Activated CD4-positive, alpha-beta T cell treated with anti-CD3 and anti-CD28 coated beads for 36 hours (primary cell): ENCODE results near the gene BUB3. TPM values are rescaled to one million over a fixed set of nuclear protein-coding genes. Genes with fewer than 3 reads are reported as not detected.
A peak's percentile ranks its signal among the peaks of the same experiment; 100 is the strongest.

Experiments
- ATAC-seq: fragments of 200-7000 bp; cut with Tn5 transposase; one replicate; pipeline ENCODE4 v1.10.0; 2021; ENCODE audit warnings: mild to moderate bottlenecking, moderate library complexity
- CTCF ChIA-PET: fragments of 350-600 bp; sonication (Branson Sonifier 250); formaldehyde crosslinking; loops from one replicate; lab custom pipeline; 2021; ENCODE audit warnings: antibody characterized with exemption; lab: Charles Lee
- POLR2A ChIA-PET: fragments of 350-600 bp; sonication (Branson Sonifier 250); formaldehyde crosslinking; loops from one replicate; lab custom pipeline; 2021; ENCODE audit warnings: antibody characterized with exemption, inconsistent platforms; lab: Charles Lee
- DNase-seq: peaks from one replicate; pipeline ENCODE4 v3.0.0-alpha.2; 2020
- H3K27ac Mint-ChIP-seq: one replicate; pipeline ENCODE4 v1.8.0; 2021; ENCODE audit warnings: mixed read lengths
- H3K27me3 Mint-ChIP-seq: one replicate; pipeline ENCODE4 v1.8.0; 2021; ENCODE audit warnings: mixed read lengths
- H3K36me3 Mint-ChIP-seq: one replicate; pipeline ENCODE4 v1.8.0; 2021; ENCODE audit warnings: low read depth, mixed read lengths
- H3K4me1 Mint-ChIP-seq: one replicate; pipeline ENCODE4 v1.8.0; 2021; ENCODE audit warnings: mixed read lengths
- H3K4me3 Mint-ChIP-seq: one replicate; pipeline ENCODE4 v1.8.0; 2021; ENCODE audit warnings: mild to moderate bottlenecking, moderate library complexity, mixed read lengths
- H3K9me3 Mint-ChIP-seq: one replicate; pipeline ENCODE4 v1.8.0; 2021; ENCODE audit warnings: low read depth, mixed read lengths
- intact Hi-C, 2 experiments: fragments of 100-400 bp; cut with DNase I in 1 of 2; cut with micrococcal nuclease in 1 of 2; formaldehyde crosslinking; loops; one replicate each; pipeline versions ENCODE4 v1.14.2 to v1.15.1; 2022 to 2024; cut with DNase I, micrococcal nuclease
- total RNA-seq, 2 experiments: library from RNA; stranded (reverse); gene quantifications; one replicate each; pipeline ENCODE4 v1.2.3, GENCODE V29; 2021

Gene BUB3
- total RNA-seq, 2 experiments from 2014 or later = 230 to 242 TPM

- no peaks in the 10 kb centered on the region for H3K9me3 Mint-ChIP-seq
- POLR2A ChIA-PET = no interaction called here
- DNase-seq = no peak
Measured at GRCh38 chr10:123141791-123142700, 12.2 kb upstream of the BUB3 start.

DNA sequence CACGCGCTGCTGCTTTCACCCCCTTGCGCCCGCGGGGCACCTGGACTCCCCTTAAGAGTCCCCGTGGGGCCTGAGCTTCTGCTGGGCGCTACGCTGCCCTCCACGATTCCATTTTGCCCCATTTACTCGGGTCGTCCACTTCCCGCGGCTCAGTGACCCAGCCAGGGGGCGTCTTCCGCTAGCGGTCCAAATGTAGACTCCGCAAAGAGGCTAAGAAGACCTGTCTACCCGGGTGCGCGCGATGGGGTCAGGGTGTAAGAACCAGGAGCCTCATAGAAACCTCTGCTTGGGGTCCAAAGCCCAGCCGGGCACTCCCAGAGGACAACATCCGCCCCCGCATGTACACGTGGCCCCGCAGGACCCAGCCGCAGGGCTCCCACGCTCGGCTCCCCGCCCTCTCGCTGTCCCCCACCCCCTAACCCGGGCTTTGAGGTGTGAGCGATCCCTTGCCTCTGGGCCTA lies 11.5 kb upstream of the BUB3 start:
- POLR2A ChIA-PET = no interaction called here
- peak overlapping the region; percentile 9 for H3K4me3 Mint-ChIP-seq
- peak; percentile 25 for DNase-seq

More at GRCh38 chr10:123141791-123142700, 12.2 kb upstream of the BUB3 start:
- H3K4me1 Mint-ChIP-seq = peaks cover 52% of the 10 kb centered on the region
- H3K36me3 Mint-ChIP-seq = no peaks in the 10 kb centered on the region
- intact Hi-C loops = loop anchor here (2.0 to 10.0 kb wide), 2 partner anchors 239 to 1303 kb away; no protein-coding TSS in a partner anchor
- H3K27ac Mint-ChIP-seq = no peak overlapping the region
- peaks cover 87% of the 10 kb centered on the region for H3K27me3 Mint-ChIP-seq
- ATAC-seq = no peak
- CTCF ChIA-PET = interaction anchor here (0.6 to 1.8 kb wide), 3 partner anchors 12 to 447 kb away, joined by 3 to 7 read pairs (median 4); partner anchors contain the start of gene BUB3
- no peak overlapping the region for H3K4me3 Mint-ChIP-seq

GRCh38 chr10:123143162-123143824 lies 10.9 kb upstream of the BUB3 start:
- H3K9me3 Mint-ChIP-seq = no peaks in the 10 kb centered on the region
- H3K27me3 Mint-ChIP-seq = peaks cover 83% of the 10 kb centered on the region
- H3K36me3 Mint-ChIP-seq = no peaks in the 10 kb centered on the region
- no peak for ATAC-seq
- intact Hi-C loops = loop anchor here in 1 of 2 experiments (10.0 kb wide), 1 partner anchor 1302 kb away; no protein-coding TSS in a partner anchor
- peaks cover 55% of the 10 kb centered on the region for H3K4me1 Mint-ChIP-seq
- peak; percentile 25 for DNase-seq
- no peak overlapping the region for H3K27ac Mint-ChIP-seq
- peak overlapping the region; percentile 9 for H3K4me3 Mint-ChIP-seq
- POLR2A ChIA-PET = no interaction called here
- CTCF ChIA-PET = interaction anchor here (0.9 kb wide), 1 partner anchor 10 kb away, joined by 3 read pairs; no protein-coding TSS in a partner anchor

More for the DNA sequence above, 11.5 kb upstream of the BUB3 start:
- Mint-ChIP-seq H3K9me3 (no peaks in the 10 kb centered on the region), H3K27ac (no peak overlapping the region), H3K36me3 (no peaks in the 10 kb centered on the region), H3K27me3 (peaks cover 88% of the 10 kb centered on the region), H3K4me1 (peaks cover 55% of the 10 kb centered on the region)
- ATAC-seq = no peak
- CTCF ChIA-PET = no interaction called here
- intact Hi-C loops = loop anchor here in 1 of 2 experiments (10.0 kb wide), 1 partner anchor 1302 kb away; no protein-coding TSS in a partner anchor

- peaks cover 80% of the 10 kb centered on the region for H3K27me3 Mint-ChIP-seq
- DNase-seq (no peak), ATAC-seq (no peak)
- no peak overlapping the region for H3K27ac Mint-ChIP-seq
- intact Hi-C loops = loop anchor here in 1 of 2 experiments (10.0 kb wide), 1 partner anchor 1301 kb away; no protein-coding TSS in a partner anchor
- H3K36me3 Mint-ChIP-seq = no peaks in the 10 kb centered on the region
- peaks cover 56% of the 10 kb centered on the region for H3K4me1 Mint-ChIP-seq
- no peak overlapping the region for H3K4me3 Mint-ChIP-seq
- ChIA-PET POLR2A (no interaction called here), CTCF (interaction anchor here (0.9 kb wide), 1 partner anchor 11 kb away, joined by 3 read pairs; no protein-coding TSS in a partner anchor)
- H3K9me3 Mint-ChIP-seq = no peaks in the 10 kb centered on the region
Measured at GRCh38 chr10:123143825-123144168, 10.4 kb upstream of the BUB3 start.

DNA sequence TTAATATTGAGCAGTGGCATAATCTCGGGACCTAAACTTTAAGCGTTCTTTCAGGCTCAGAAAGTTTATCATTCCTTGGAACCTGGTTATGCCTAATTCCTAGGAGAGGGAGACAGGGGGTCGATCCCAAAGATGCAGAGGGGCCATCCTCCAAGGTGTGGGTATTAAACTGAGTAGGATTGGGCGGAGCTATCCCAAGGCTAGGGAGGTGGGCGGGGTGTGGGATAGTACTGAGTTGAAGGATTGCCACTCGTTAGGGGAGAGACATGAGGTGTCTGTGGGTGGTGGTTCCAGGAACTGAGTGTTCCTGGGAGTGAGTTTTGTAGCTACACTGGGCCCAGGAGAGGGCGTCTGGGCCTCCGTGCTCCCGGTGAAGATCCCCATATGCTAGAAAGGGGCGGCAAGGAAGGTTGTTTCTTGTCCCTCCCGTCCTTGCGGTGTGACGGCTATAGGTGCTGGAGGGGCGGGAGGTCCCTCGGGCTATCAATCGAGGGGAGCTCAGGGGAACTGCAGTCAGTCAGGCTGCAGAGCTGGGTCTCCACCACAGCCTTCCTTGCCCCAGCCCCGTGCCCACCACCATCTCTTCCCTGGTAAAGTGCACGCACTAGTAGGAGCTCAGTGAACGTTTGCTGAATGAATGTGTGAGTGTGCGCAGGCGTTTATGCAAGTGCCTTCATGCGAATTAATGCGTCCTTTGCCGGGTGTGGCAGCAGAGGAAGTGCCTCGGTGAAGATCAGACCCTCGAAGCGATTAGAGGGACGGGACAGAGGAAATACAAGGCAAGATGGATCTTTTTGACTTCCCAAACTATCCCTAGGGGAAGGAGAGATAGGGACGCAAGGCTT lies 9.3 kb upstream of the BUB3 start:
- no peaks in the 10 kb centered on the region for H3K9me3 Mint-ChIP-seq
- ATAC-seq = no peak
- H3K4me1 Mint-ChIP-seq = peaks cover 57% of the 10 kb centered on the region
- no peak overlapping the region for H3K27ac Mint-ChIP-seq
- peak; percentile 43 for DNase-seq
- intact Hi-C loops = loop anchor here in 1 of 2 experiments (10.0 kb wide), 1 partner anchor 1300 kb away; no protein-coding TSS in a partner anchor
- H3K4me3 Mint-ChIP-seq = no peak overlapping the region
- peaks cover 73% of the 10 kb centered on the region for H3K27me3 Mint-ChIP-seq
- H3K36me3 Mint-ChIP-seq = no peaks in the 10 kb centered on the region
- ChIA-PET POLR2A (interaction anchor here (0.7 to 1.4 kb wide), 2 partner anchors 9 to 11 kb away, joined by 4 read pairs; partner anchors contain the start of gene BUB3), CTCF (interaction anchor here (0.6 to 2.5 kb wide), 6 partner anchors 8 to 276 kb away, joined by 3 to 10 read pairs (median 3); partner anchors contain the start of gene BUB3)

- Mint-ChIP-seq H3K4me1 (peaks cover 57% of the 10 kb centered on the region), H3K4me3 (peak overlapping the region; percentile 14), H3K27me3 (peaks cover 72% of the 10 kb centered on the region), H3K27ac (no peak overlapping the region), H3K9me3 (no peaks in the 10 kb centered on the region), H3K36me3 (peaks cover 2% of the 10 kb centered on the region)
- ChIA-PET POLR2A (interaction anchor here (0.7 to 1.4 kb wide), 2 partner anchors 9 to 11 kb away, joined by 4 read pairs; partner anchors contain the start of gene BUB3), CTCF (interaction anchor here (0.7 to 2.5 kb wide), 4 partner anchors 8 to 164 kb away, joined by 3 to 10 read pairs (median 5); partner anchors contain the start of gene BUB3)
- no peak for ATAC-seq
- intact Hi-C loops = loop anchor here in 1 of 2 experiments (1.0 to 10.0 kb wide), 2 partner anchors 8 to 1299 kb away; no protein-coding TSS in a partner anchor
- DNase-seq = no peak
Measured at GRCh38 chr10:123145542-123146012, 8.6 kb upstream of the BUB3 start.

- H3K4me3 Mint-ChIP-seq = peak overlapping the region; percentile 14
- H3K27ac Mint-ChIP-seq = no peak overlapping the region
- intact Hi-C loops = loop anchor here in 1 of 2 experiments (1.0 to 10.0 kb wide), 2 partner anchors 9 to 1299 kb away; no protein-coding TSS in a partner anchor
- DNase-seq (no peak), ATAC-seq (no peak)
- ChIA-PET POLR2A (interaction anchor here (1.4 kb wide), 1 partner anchor 8 kb away, joined by 4 read pairs; the partner anchor contains the start of gene BUB3), CTCF (interaction anchor here (0.7 to 2.5 kb wide), 3 partner anchors 8 to 12 kb away, joined by 3 to 10 read pairs (median 7); partner anchors contain the start of gene BUB3)
- peaks cover 66% of the 10 kb centered on the region for H3K27me3 Mint-ChIP-seq
- peaks cover 2% of the 10 kb centered on the region for H3K36me3 Mint-ChIP-seq
- H3K9me3 Mint-ChIP-seq = no peaks in the 10 kb centered on the region
- H3K4me1 Mint-ChIP-seq = peaks cover 61% of the 10 kb centered on the region
Measured at GRCh38 chr10:123146013-123146893, 7.9 kb upstream of the BUB3 start.

DNA sequence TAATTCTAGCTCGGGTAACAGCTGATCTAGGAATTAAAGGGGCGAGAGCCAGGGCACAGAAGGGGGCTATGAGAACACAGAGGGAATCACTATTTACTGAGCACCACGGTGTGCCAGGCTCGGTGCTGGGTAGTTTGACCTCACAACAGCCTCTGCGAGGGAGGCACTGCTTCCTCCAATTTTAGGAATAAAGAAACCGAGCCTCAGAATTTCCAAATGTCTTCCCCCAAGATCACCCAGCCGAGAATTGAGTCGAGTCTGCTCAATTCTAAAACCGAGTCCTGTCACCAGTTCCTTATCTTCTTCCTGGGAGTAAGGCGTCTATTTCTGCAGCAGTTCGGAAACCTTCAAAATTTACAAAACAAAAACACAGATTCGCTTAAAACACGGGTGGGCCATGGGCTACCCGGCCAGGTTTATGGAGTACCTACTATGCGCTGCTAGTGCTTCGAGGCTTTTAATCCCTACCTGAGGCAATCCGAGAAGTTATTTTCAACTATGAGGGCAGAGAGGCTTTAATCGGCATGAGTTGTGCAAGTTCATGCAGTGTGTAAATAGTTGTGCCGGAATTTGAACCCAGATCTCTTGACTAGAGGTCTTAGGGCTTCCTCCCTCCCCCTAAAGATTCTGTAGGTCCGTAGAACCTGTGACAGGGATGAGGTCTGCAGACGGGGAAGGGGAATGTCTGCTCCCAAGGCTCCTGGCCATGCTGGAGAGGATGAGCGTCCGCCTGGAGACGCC lies 7.1 kb upstream of the BUB3 start:
- DNase-seq = no peak
- peaks cover 60% of the 10 kb centered on the region for H3K27me3 Mint-ChIP-seq
- peaks cover 2% of the 10 kb centered on the region for H3K36me3 Mint-ChIP-seq
- H3K27ac Mint-ChIP-seq = no peak overlapping the region
- no peaks in the 10 kb centered on the region for H3K9me3 Mint-ChIP-seq
- intact Hi-C loops = loop anchor here in 1 of 2 experiments (1.0 to 10.0 kb wide), 2 partner anchors 10 to 1298 kb away; no protein-coding TSS in a partner anchor
- H3K4me3 Mint-ChIP-seq = no peak overlapping the region
- ChIA-PET CTCF (interaction anchor here (0.6 to 2.5 kb wide), 2 partner anchors 13 to 14 kb away, joined by 3 to 10 read pairs; no protein-coding TSS in a partner anchor), POLR2A (no interaction called here)
- peaks cover 67% of the 10 kb centered on the region for H3K4me1 Mint-ChIP-seq
- no peak for ATAC-seq
